Lower leg skin (tissue), 4 donors: ENCODE measurements around the gene PTPRN2. TPM values are rescaled to one million over a fixed set of nuclear protein-coding genes. Genes with fewer than 3 reads are reported as not detected.

Experiments used
- DNase-seq, 2 donors: peaks; one replicate each; pipeline ENCODE4 v3.0.0-alpha.2; 2019; ENCODE audit warnings: low spot score in 2 of 2
- H3K4me3 ChIP-seq: fragments of 200-600 bp; sonication (generic); 2 replicates; pipeline ENCODE4 v1.5.1; 2017; ENCODE audit warnings: mild to moderate bottlenecking, low read depth; ENCODE audit not compliant: poor library complexity, severe bottlenecking
- POLR2A ChIP-seq, 2 donors: fragments of 450-650 bp; IDR thresholded peaks; one replicate each; pipeline ENCODE4 v1.6.1; 2016 to 2017; ENCODE audit warnings: antibody characterized with exemption in 2 of 2, mild to moderate bottlenecking in 1 of 2, moderate library complexity in 1 of 2
- WGBS, 2 donors: methylation state at CpG; one replicate each; pipeline ENCODE4 v1.1.5; 2018; 5-methylcytosine and 5-hydroxymethylcytosine counted together
- intact Hi-C: fragments of 100-400 bp; cut with DNase I; formaldehyde crosslinking; loops from one replicate; pipeline ENCODE4 v1.15.0; 2023; ENCODE audit warnings: low total_unique reads
- total RNA-seq, 4 donors: library from RNA; depleted of rRNA; stranded (reverse); fragments of >200 nt; gene quantifications; one replicate each; pipeline ENCODE4 v1.1.0, GENCODE V29; 2016
- TF ChIP-seq, protein P1 (sequence below), 3 donors: fragments of 450-650 bp; IDR thresholded peaks; one replicate each; pipeline ENCODE4 v1.5.1; 2016; ENCODE audit warnings: antibody characterized with exemption in 3 of 3, mild to moderate bottlenecking in 3 of 3, moderate library complexity in 2 of 3

PTPRN2 gene
- total RNA-seq, 4 donors from 2014 or later = 0.11 to 1.6 (median 0.92) TPM

DNA sequence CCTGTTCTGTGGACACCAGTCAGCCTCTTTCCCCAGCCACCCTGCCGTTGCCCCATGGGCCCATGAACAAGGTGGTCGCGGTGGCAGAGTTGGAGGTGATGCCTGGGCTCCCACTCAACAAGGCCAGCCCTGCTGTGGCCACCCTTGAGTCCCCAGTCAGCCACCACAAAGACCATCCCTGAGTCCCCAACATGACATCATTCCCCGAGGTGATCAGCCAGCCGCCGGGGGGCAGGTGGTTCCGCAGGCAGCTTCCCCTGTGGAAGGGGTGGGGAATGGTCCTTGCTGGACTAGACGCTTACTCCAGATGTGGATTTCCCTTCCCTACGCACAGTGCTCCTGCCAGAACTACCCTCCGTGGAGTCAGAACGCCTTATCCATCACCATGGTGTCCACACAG lies 271.7 kb downstream of the PTPRN2 start:
- intact Hi-C loops = no loop called here
- whole genome bisulfite sequencing, 2 donors = 96% methylated on average over 11 of the region's 11 CpGs
- H3K4me3 ChIP-seq = no peak overlapping the region
- no peak for TF ChIP-seq POLR2A (IDR thresholded peaks at IDR 0.05)
- TF ChIP-seq, protein P1, sequence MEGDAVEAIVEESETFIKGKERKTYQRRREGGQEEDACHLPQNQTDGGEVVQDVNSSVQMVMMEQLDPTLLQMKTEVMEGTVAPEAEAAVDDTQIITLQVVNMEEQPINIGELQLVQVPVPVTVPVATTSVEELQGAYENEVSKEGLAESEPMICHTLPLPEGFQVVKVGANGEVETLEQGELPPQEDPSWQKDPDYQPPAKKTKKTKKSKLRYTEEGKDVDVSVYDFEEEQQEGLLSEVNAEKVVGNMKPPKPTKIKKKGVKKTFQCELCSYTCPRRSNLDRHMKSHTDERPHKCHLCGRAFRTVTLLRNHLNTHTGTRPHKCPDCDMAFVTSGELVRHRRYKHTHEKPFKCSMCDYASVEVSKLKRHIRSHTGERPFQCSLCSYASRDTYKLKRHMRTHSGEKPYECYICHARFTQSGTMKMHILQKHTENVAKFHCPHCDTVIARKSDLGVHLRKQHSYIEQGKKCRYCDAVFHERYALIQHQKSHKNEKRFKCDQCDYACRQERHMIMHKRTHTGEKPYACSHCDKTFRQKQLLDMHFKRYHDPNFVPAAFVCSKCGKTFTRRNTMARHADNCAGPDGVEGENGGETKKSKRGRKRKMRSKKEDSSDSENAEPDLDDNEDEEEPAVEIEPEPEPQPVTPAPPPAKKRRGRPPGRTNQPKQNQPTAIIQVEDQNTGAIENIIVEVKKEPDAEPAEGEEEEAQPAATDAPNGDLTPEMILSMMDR (IDR thresholded peaks at IDR 0.05) = no peak
- DNase-seq = no peak

GRCh38 chr7:158315326-158315725 lies 272.3 kb downstream of the PTPRN2 start:
- intact Hi-C loops = no loop called here
- H3K4me3 ChIP-seq = no peak overlapping the region
- TF ChIP-seq, protein P1 (IDR thresholded peaks at IDR 0.05) = no peak
- no peak for TF ChIP-seq POLR2A (IDR thresholded peaks at IDR 0.05)
- DNase-seq = no peak
- WGBS, 2 donors = 85 to 88% methylated on average over 11 of the region's 11 CpGs

- intact Hi-C loops = no loop called here
- 91 to 94% methylated on average over 15 of the region's 15 CpGs for WGBS, 2 donors
- no peak overlapping the region for H3K4me3 ChIP-seq
- no peak for DNase-seq
- TF ChIP-seq, protein P1 (IDR thresholded peaks at IDR 0.05) = no peak
- no peak for TF ChIP-seq POLR2A (IDR thresholded peaks at IDR 0.05)
Measured at GRCh38 chr7:158314394-158314793, 273.2 kb downstream of the PTPRN2 start.

- intact Hi-C loops = no loop called here
- H3K4me3 ChIP-seq = no peak overlapping the region
- no peak for TF ChIP-seq POLR2A (IDR thresholded peaks at IDR 0.05)
- TF ChIP-seq, protein P1 (IDR thresholded peaks at IDR 0.05) = no peak
- WGBS, 2 donors = 87 to 88% methylated on average over 10 of the region's 10 CpGs
- no peak for DNase-seq
Measured at GRCh38 chr7:158313931-158314330, 273.7 kb downstream of the PTPRN2 start.

DNA sequence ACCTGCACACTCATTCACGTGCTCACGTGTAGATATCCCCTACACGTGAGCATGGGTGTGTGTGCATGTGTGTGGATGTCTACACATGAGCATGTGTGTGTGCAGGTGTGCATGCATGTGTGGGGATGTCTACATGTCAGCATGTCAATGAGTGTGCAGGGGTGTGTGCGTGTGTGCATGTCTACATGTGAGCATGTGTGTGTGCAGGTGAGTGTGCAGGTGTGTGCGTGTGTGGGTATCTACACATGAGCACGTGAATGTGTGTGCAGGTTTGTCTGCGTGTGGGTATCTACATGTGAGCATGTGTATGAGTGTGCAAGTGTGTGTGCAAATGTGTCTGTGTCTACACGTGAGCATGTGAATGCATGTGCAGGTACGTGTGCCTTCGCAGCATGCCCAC lies 274.8 kb downstream of the PTPRN2 start:
- intact Hi-C loops = no loop called here

GRCh38 chr7:158311791-158312190 lies 275.8 kb downstream of the PTPRN2 start:
- H3K4me3 ChIP-seq = no peak overlapping the region
- intact Hi-C loops = no loop called here
- no peak for TF ChIP-seq POLR2A (IDR thresholded peaks at IDR 0.05)
- TF ChIP-seq, protein P1 (IDR thresholded peaks at IDR 0.05) = no peak
- 86 to 89% methylated on average over 11 of the region's 11 CpGs for WGBS, 2 donors
- no peak for DNase-seq

More for the DNA sequence above, 274.8 kb downstream of the PTPRN2 start:
- no peak for DNase-seq
- TF ChIP-seq, protein P1 (IDR thresholded peaks at IDR 0.05) = no peak
- TF ChIP-seq POLR2A (IDR thresholded peaks at IDR 0.05) = no peak
- no peak overlapping the region for H3K4me3 ChIP-seq
- WGBS, 2 donors = 95 to 97% methylated on average over 10 of the region's 10 CpGs
